IMR-90 (cell line): Measurements from ENCODE around the gene GCFC2. TPM values are rescaled to one million over a fixed set of nuclear protein-coding genes. Genes with fewer than 3 reads are reported as not detected.

Experiments used
- ATAC-seq: fragments of 200-7000 bp; cut with Tn5 transposase; 2 replicates; pipeline ENCODE4 v1.9.1; 2020; ENCODE audit warnings: low read depth, mild to moderate bottlenecking, moderate library complexity
- BruUV-seq: library from RNA; stranded (reverse); fragments of 400-500 nt; replicated peaks from 2 replicates; lab custom pipeline; 2021; lab: Mats Ljungman, UMichigan
- CTCF ChIA-PET: fragments of 300-600 bp; formaldehyde crosslinking; extraction: SDS; loops from one replicate; lab custom pipeline; 2021; ENCODE audit warnings: antibody characterized with exemption; lab: Yijun Ruan, JAX
- POLR2A ChIA-PET: fragments of 300-600 bp; sonication (Branson Sonifier 250); formaldehyde crosslinking; loops from one replicate; lab custom pipeline; 2022; ENCODE audit warnings: antibody characterized with exemption; ENCODE audit not compliant: unreplicated experiment; lab: Charles Lee
- DNase-seq: peaks from one replicate; pipeline ENCODE4 v3.0.0; 2013
- H2AFZ ChIP-seq: replicated peaks from 2 replicates; pipeline ENCODE3; 2013; ENCODE audit warnings: low read length, mild to moderate bottlenecking; ENCODE audit not compliant: poor library complexity
- H2AK5ac ChIP-seq: 2 replicates; pipeline ENCODE4 v1.6.1; 2013; ENCODE audit warnings: low read depth, low read length, inconsistent platforms
- H2AK9ac ChIP-seq: replicated peaks from 2 replicates; pipeline ENCODE3; 2013; ENCODE audit warnings: mild to moderate bottlenecking, low read depth, low read length, moderate library complexity; ENCODE audit not compliant: poor library complexity
- H2BK120ac ChIP-seq: 2 replicates; pipeline ENCODE4 v1.6.1; 2013; ENCODE audit warnings: low read depth, low read length, inconsistent platforms
- H2BK15ac ChIP-seq: 3 replicates; pipeline ENCODE4 v1.6.1; 2013; ENCODE audit warnings: low read depth, low read length, inconsistent platforms
- H2BK20ac ChIP-seq: 2 replicates; pipeline ENCODE4 v1.6.1; 2013; ENCODE audit warnings: low read depth, mild to moderate bottlenecking, inconsistent platforms, low read length, moderate library complexity
- H2BK5ac ChIP-seq: 2 replicates; pipeline ENCODE4 v1.6.1; 2013; ENCODE audit warnings: mild to moderate bottlenecking, low read depth, low read length, inconsistent platforms; ENCODE audit not compliant: poor library complexity, severe bottlenecking
- H3K14ac ChIP-seq: replicated peaks from 2 replicates; pipeline ENCODE4 v1.6.1; 2013; ENCODE audit warnings: low read depth, low read length, inconsistent platforms
- H3K18ac ChIP-seq: 2 replicates; pipeline ENCODE4 v1.6.1; 2013; ENCODE audit warnings: low read depth, low read length, control low read depth
- H3K23ac ChIP-seq: 2 replicates; pipeline ENCODE4 v1.6.1; 2013; ENCODE audit warnings: low read depth, low read length, inconsistent platforms
- H3K27ac ChIP-seq: 2 replicates; pipeline ENCODE4 v1.5.1; 2013; ENCODE audit warnings: mild to moderate bottlenecking, control low read depth, low read length; ENCODE audit not compliant: insufficient read depth
- H3K27me3 ChIP-seq: 2 replicates; pipeline ENCODE4 v1.6.1; 2013; ENCODE audit warnings: low read length; ENCODE audit not compliant: control insufficient read depth, insufficient read depth
- H3K36me3 ChIP-seq: 2 replicates; pipeline ENCODE4 v1.6.1; 2013; ENCODE audit warnings: low read length, mixed read lengths; ENCODE audit not compliant: control insufficient read depth, insufficient read depth
- H3K4ac ChIP-seq: 2 replicates; pipeline ENCODE4 v1.6.1; 2013; ENCODE audit warnings: low read depth, low read length, inconsistent platforms
- H3K4me1 ChIP-seq: 2 replicates; pipeline ENCODE4 v1.6.1; 2013; ENCODE audit warnings: low read length, mixed read lengths; ENCODE audit not compliant: control insufficient read depth, insufficient read depth
- H3K4me2 ChIP-seq: 2 replicates; pipeline ENCODE4 v1.6.1; 2013; ENCODE audit warnings: low read depth, mild to moderate bottlenecking, control low read depth, low read length, moderate library complexity
- H3K4me3 ChIP-seq: 2 replicates; pipeline ENCODE4 v1.5.1; 2013; ENCODE audit warnings: low read depth, mild to moderate bottlenecking, control low read depth, low read length, moderate library complexity; ENCODE audit not compliant: insufficient read depth
- H3K56ac ChIP-seq: 2 replicates; pipeline ENCODE4 v1.6.1; 2013; ENCODE audit warnings: low read length, inconsistent platforms; ENCODE audit not compliant: insufficient read depth; ENCODE audit errors: extremely low read depth
- H3K79me1 ChIP-seq, 2 experiments: 2 replicates each; pipeline ENCODE4 v1.6.1; 2013; ENCODE audit warnings: low read length in 2 of 2, inconsistent platforms in 1 of 2, low read depth in 1 of 2
- H3K9ac ChIP-seq: 2 replicates; pipeline ENCODE4 v1.6.1; 2013; ENCODE audit warnings: low read depth, low read length, control low read depth
- H3K9me1 ChIP-seq: 2 replicates; pipeline ENCODE4 v1.6.1; 2013; ENCODE audit warnings: low read length, inconsistent platforms; ENCODE audit not compliant: insufficient read depth
- H3K9me3 ChIP-seq: 2 replicates; pipeline ENCODE4 v1.6.1; 2013; ENCODE audit warnings: low read length; ENCODE audit not compliant: control insufficient read depth, insufficient read depth
- H4K20me1 ChIP-seq: 2 replicates; pipeline ENCODE4 v1.6.1; 2013; ENCODE audit warnings: low read length, inconsistent platforms; ENCODE audit not compliant: insufficient read depth
- H4K5ac ChIP-seq: 2 replicates; pipeline ENCODE4 v1.6.1; 2013; ENCODE audit warnings: mild to moderate bottlenecking, low read depth, low read length, control low read depth
- H4K8ac ChIP-seq, 2 experiments: 2 replicates each; pipeline ENCODE4 v1.6.1; 2013; ENCODE audit warnings: low read depth in 2 of 2, low read length in 2 of 2, control low read depth in 1 of 2, inconsistent platforms in 1 of 2
- H4K91ac ChIP-seq: 2 replicates; pipeline ENCODE4 v1.6.1; 2013; ENCODE audit warnings: low read depth, low read length, inconsistent platforms; ENCODE audit not compliant: insufficient read depth
- BHLHE40 ChIP-seq: fragments of 150-350 bp; IDR thresholded peaks from 2 replicates; pipeline ENCODE4 v1.6.1; 2016; ENCODE audit warnings: mild to moderate bottlenecking, low read depth, low read length
- CEBPB ChIP-seq: IDR thresholded peaks from 2 replicates; pipeline ENCODE4 v1.6.1; 2012; ENCODE audit warnings: low read depth, low read length, improper control_type of control experiment
- CHD1 ChIP-seq: IDR thresholded peaks from 2 replicates; pipeline ENCODE4 v1.6.1; 2012; ENCODE audit warnings: low read depth, low read length, improper control_type of control experiment
- FOS ChIP-seq: fragments of 150-350 bp; IDR thresholded peaks from 2 replicates; pipeline ENCODE4 v1.6.1; 2016; ENCODE audit warnings: low read depth, low read length
- MAFK ChIP-seq: IDR thresholded peaks from 2 replicates; pipeline ENCODE4 v1.6.1; 2012; ENCODE audit warnings: low read depth, low read length, improper control_type of control experiment
- MAZ ChIP-seq: IDR thresholded peaks from 2 replicates; pipeline ENCODE4 v1.6.1; 2012; ENCODE audit warnings: low read depth, mild to moderate bottlenecking, low read length, improper control_type of control experiment, moderate library complexity, borderline replicate concordance
- MXI1 ChIP-seq: IDR thresholded peaks from 2 replicates; pipeline ENCODE4 v1.6.1; 2012; ENCODE audit warnings: low read depth, mild to moderate bottlenecking, low read length, moderate library complexity, borderline replicate concordance
- NFE2L2 ChIP-seq: fragments of 150-350 bp; IDR thresholded peaks from 2 replicates; pipeline ENCODE4 v1.6.1; 2016; ENCODE audit warnings: low read depth, mild to moderate bottlenecking, low read length
- POLR2A ChIP-seq: IDR thresholded peaks from 2 replicates; pipeline ENCODE4 v1.6.1; 2012; ENCODE audit warnings: mild to moderate bottlenecking, low read depth, low read length
- RAD21 ChIP-seq: IDR thresholded peaks from 2 replicates; pipeline ENCODE4 v1.6.1; 2012; ENCODE audit warnings: low read length, improper control_type of control experiment
- RCOR1 ChIP-seq: IDR thresholded peaks from 2 replicates; pipeline ENCODE4 v1.6.1; 2012; ENCODE audit warnings: mild to moderate bottlenecking, low read length, improper control_type of control experiment; ENCODE audit not compliant: insufficient replicate concordance
- RFX5 ChIP-seq: IDR thresholded peaks from 2 replicates; pipeline ENCODE4 v1.8.0; 2012; ENCODE audit warnings: low read depth, mild to moderate bottlenecking, low read length, moderate library complexity
- SMC3 ChIP-seq: fragments of 150-350 bp; IDR thresholded peaks from 2 replicates; pipeline ENCODE4 v1.6.1; 2016; ENCODE audit warnings: low read depth, mild to moderate bottlenecking, antibody characterized with exemption, low read length, moderate library complexity
- WGBS, 2 experiments: methylation state at CpG; one replicate each; pipeline versions ENCODE4 v1.1.5 to v1.1.7; 2013; ENCODE audit warnings: missing lambda C conversion rate in 2 of 2; ENCODE audit not compliant: insufficient read length in 1 of 2; ENCODE audit errors: extremely low coverage in 2 of 2; 5-methylcytosine and 5-hydroxymethylcytosine counted together
- dilution Hi-C: fragments of 300-500 bp; cut with HindIII; formaldehyde crosslinking; loops from one replicate; pipeline ENCODE4 v1.14.3; 2018; ENCODE audit warnings: low sequenced_read_pairs; ENCODE audit not compliant: unreplicated experiment
- in situ Hi-C: fragments of 300-500 bp; cut with MboI; formaldehyde crosslinking; loops from 3 replicates; pipeline ENCODE4 v1.14.3; 2019; ENCODE audit warnings: low sequenced_read_pairs, inconsistent platforms, mixed read lengths
- intact Hi-C: fragments of 100-400 bp; cut with micrococcal nuclease; formaldehyde crosslinking; loops from 2 replicates; pipeline ENCODE4 v1.10.0; 2022
- polyA plus RNA-seq, 3 experiments: library from polyadenylated mRNA; depleted of rRNA; stranded (reverse); fragments of >200 nt; gene quantifications; 2 replicates each; pipeline ENCODE4 v1.2.3, GENCODE V29; 2012; ENCODE audit warnings: low replicate concordance in 1 of 3
- total RNA-seq: library from RNA; depleted of rRNA; stranded (reverse); fragments of >200 nt; gene quantifications from 2 replicates; pipeline ENCODE4 v1.2.3, GENCODE V29; 2012
- TF ChIP-seq, protein P1 (sequence below): conservative IDR thresholded peaks from 2 replicates; pipeline ENCODE4 v1.5.1; 2012; ENCODE audit warnings: mild to moderate bottlenecking, low read depth, low read length, improper control_type of control experiment
- TF ChIP-seq, protein P2 (sequence below): fragments of 150-350 bp; IDR thresholded peaks from 2 replicates; pipeline ENCODE4 v1.6.1; 2016; ENCODE audit warnings: low read depth, mild to moderate bottlenecking, low read length, moderate library complexity, borderline replicate concordance
- TF ChIP-seq, protein P3 (sequence below): fragments of 150-350 bp; IDR thresholded peaks from 2 replicates; pipeline ENCODE4 v1.6.1; 2017; ENCODE audit warnings: mild to moderate bottlenecking, antibody characterized with exemption, low read length, low read depth

GCFC2 gene
- total and polyA plus RNA-seq, 2 of the 4 experiments (the other 2 are of a cell fraction), result 6.4 to 10.0 TPM

DNA sequence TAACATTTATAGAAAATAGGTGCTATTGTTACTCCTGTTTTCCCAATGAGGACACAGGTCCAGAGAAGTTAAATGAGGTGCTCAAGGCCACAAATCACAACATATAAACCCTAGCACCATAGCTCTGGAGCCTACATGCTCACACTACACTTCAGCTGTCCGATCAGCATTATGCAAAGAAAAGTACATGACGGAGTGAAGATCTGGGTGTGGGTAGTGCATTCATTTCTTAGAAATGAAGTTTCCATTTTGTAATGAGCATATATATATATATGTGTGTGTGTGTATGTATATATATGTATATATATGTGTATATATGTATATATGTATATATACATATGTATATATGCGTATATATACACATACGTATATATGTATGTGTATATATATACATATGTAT lies 94.3 kb downstream of the GCFC2 start:
- Histone ChIP-seq H2BK15ac (no peak overlapping the region), H3K4ac (no peak overlapping the region), H2BK20ac (no peak overlapping the region), H3K36me3 (no peaks in the 10 kb centered on the region), H3K4me2 (no peak overlapping the region), H4K5ac (no peak overlapping the region), H3K23ac (no peak overlapping the region), H2BK5ac (no peak overlapping the region), H2AK9ac (no peak overlapping the region), H3K4me1 (no peaks in the 10 kb centered on the region), H2AFZ (no peak overlapping the region), H4K20me1 (no peaks in the 10 kb centered on the region), H3K27me3 (peaks cover 12% of the 10 kb centered on the region), H3K4me3 (no peak overlapping the region), H3K56ac (no peak overlapping the region), H3K9me1 (no peaks in the 10 kb centered on the region), H3K9me3 (no peaks in the 10 kb centered on the region), H3K18ac (no peak overlapping the region), H2BK120ac (no peak overlapping the region), H4K8ac (no peak overlapping the region), H3K9ac (no peak overlapping the region), H3K79me1 (no peaks in the 10 kb centered on the region), H3K14ac (no peak overlapping the region), H4K91ac (no peak overlapping the region), H3K27ac (no peak overlapping the region), H2AK5ac (no peak overlapping the region)
- POLR2A ChIA-PET, result no interaction called here
- ATAC-seq (no peak), DNase-seq (no peak)
- no CpG with 5 or more reads among the region's 4 CpGs for WGBS, 2 experiments
- TF ChIP-seq NFE2L2 (no peak), RFX5 (no peak), MAFK (no peak), RAD21 (no peak), MXI1 (no peak), MAZ (no peak), POLR2A (no peak), CEBPB (no peak), CHD1 (no peak), BHLHE40 (no peak), FOS (no peak), RCOR1 (no peak), SMC3 (no peak)
- TF ChIP-seq, protein P1, sequence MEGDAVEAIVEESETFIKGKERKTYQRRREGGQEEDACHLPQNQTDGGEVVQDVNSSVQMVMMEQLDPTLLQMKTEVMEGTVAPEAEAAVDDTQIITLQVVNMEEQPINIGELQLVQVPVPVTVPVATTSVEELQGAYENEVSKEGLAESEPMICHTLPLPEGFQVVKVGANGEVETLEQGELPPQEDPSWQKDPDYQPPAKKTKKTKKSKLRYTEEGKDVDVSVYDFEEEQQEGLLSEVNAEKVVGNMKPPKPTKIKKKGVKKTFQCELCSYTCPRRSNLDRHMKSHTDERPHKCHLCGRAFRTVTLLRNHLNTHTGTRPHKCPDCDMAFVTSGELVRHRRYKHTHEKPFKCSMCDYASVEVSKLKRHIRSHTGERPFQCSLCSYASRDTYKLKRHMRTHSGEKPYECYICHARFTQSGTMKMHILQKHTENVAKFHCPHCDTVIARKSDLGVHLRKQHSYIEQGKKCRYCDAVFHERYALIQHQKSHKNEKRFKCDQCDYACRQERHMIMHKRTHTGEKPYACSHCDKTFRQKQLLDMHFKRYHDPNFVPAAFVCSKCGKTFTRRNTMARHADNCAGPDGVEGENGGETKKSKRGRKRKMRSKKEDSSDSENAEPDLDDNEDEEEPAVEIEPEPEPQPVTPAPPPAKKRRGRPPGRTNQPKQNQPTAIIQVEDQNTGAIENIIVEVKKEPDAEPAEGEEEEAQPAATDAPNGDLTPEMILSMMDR, result no peak
- TF ChIP-seq, protein P2, sequence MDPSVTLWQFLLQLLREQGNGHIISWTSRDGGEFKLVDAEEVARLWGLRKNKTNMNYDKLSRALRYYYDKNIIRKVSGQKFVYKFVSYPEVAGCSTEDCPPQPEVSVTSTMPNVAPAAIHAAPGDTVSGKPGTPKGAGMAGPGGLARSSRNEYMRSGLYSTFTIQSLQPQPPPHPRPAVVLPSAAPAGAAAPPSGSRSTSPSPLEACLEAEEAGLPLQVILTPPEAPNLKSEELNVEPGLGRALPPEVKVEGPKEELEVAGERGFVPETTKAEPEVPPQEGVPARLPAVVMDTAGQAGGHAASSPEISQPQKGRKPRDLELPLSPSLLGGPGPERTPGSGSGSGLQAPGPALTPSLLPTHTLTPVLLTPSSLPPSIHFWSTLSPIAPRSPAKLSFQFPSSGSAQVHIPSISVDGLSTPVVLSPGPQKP, result no peak
- TF ChIP-seq, protein P3, sequence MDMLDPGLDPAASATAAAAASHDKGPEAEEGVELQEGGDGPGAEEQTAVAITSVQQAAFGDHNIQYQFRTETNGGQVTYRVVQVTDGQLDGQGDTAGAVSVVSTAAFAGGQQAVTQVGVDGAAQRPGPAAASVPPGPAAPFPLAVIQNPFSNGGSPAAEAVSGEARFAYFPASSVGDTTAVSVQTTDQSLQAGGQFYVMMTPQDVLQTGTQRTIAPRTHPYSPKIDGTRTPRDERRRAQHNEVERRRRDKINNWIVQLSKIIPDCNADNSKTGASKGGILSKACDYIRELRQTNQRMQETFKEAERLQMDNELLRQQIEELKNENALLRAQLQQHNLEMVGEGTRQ, result no peak
- intact Hi-C loops, result no loop called here
- in situ Hi-C loops, result loop anchor here (25.0 kb wide), 3 partner anchors 404 to 929 kb away; no protein-coding TSS in a partner anchor
- dilution Hi-C loops, result no loop called here
- CTCF ChIA-PET, result interaction anchor here (1.0 kb wide), 1 partner anchor 11 kb away, joined by 6 read pairs; no protein-coding TSS in a partner anchor
- no TSS peak for BruUV-seq
